ENCODE results near the gene GPR137B.
"Not testable (repeated sequence)": the region's sequence is repeated elsewhere in the genome, so short reads cannot be mapped to it uniquely, and the experiment has no call there.

Gene GPR137B

DNA sequence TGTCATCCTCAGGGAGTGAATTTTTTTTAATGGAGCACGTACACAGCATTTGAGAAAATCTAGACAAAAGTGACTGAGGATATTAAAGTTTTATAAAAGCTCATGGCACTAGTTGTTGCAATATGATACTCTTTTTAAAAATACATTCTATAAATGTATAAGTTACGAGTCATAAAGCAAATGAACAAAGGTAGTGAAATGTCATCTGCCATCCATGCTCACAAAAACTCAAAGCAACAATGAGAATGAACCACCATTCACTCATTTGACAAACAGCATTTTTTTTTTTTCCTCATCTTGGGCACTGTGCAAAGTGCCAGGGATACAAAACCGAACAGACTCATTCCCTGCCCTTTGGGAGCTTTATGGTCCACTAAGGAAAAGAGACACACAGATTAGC, 38.7 kb downstream of the GPR137B start:
- no peak for DNase-seq (ENCODE audit: low read depth)
- no peak overlapping the region for H3K4me3 ChIP-seq (ENCODE audit: low read depth, low read length)
- TF ChIP-seq, protein P1, sequence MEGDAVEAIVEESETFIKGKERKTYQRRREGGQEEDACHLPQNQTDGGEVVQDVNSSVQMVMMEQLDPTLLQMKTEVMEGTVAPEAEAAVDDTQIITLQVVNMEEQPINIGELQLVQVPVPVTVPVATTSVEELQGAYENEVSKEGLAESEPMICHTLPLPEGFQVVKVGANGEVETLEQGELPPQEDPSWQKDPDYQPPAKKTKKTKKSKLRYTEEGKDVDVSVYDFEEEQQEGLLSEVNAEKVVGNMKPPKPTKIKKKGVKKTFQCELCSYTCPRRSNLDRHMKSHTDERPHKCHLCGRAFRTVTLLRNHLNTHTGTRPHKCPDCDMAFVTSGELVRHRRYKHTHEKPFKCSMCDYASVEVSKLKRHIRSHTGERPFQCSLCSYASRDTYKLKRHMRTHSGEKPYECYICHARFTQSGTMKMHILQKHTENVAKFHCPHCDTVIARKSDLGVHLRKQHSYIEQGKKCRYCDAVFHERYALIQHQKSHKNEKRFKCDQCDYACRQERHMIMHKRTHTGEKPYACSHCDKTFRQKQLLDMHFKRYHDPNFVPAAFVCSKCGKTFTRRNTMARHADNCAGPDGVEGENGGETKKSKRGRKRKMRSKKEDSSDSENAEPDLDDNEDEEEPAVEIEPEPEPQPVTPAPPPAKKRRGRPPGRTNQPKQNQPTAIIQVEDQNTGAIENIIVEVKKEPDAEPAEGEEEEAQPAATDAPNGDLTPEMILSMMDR (IDR thresholded peaks at IDR 0.05; ENCODE audit: insufficient read depth, low read depth, low read length, missing control alignments) = no peak

GRCh38 chr1:236185687-236186086, 43.3 kb downstream of the GPR137B start:
- no peak for DNase-seq (ENCODE audit: low read depth)
- TF ChIP-seq, protein P1 (IDR thresholded peaks at IDR 0.05; ENCODE audit: insufficient read depth, low read depth, low read length, missing control alignments) = no peak

DNA sequence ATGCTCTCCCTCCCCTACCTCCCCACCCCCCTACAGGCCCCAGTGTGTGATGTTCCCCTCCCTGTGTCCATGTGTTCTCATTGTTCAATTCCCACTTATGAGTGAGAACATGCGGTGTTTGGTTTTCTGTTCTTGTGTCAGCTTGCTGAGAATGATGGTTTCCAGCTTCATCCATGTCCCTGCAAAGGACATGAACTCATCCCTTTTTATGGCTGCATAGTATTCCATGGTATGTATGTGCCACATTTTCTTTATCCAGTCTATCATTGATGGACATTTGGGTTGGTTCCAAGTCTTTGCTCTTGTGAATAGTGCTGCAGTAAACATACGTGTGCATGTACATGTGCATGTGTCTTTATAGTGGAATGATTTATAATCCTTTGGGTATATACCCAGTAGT, 44.1 kb downstream of the GPR137B start:
- H3K4me3 ChIP-seq (ENCODE audit: low read depth, low read length); DNase-seq (ENCODE audit: low read depth): not testable (repeated sequence)

More at GRCh38 chr1:236185687-236186086, 43.3 kb downstream of the GPR137B start:
- H3K4me3 ChIP-seq (ENCODE audit: low read depth, low read length) = no peak overlapping the region

GRCh38 chr1:236188084-236188483, 45.7 kb downstream of the GPR137B start:
- H3K4me3 ChIP-seq (ENCODE audit: low read depth, low read length); DNase-seq (ENCODE audit: low read depth): not testable (repeated sequence)

DNA sequence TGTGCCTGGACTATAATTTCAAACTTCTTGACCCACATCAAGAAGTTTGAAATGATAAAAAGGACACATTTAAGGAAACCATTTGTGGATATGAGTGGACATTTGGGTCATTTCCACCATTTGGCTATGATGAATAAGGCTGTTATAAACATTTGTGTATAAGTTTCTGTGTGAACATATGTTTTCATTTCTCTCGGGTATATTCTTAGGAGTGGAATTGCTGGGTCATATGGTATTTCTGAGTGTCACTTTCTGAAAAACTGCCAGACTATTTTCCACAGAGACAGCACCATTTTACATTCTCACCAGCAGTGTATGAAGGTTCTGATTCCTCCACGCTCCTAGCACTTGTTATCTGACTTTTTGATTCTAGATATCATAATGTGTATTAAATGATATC, 50.8 kb downstream of the GPR137B start:
- DNase-seq (ENCODE audit: low read depth) = no peak
- TF ChIP-seq, protein P1 (IDR thresholded peaks at IDR 0.05; ENCODE audit: insufficient read depth, low read depth, low read length, missing control alignments) = no peak
- no peak overlapping the region for H3K4me3 ChIP-seq (ENCODE audit: low read depth, low read length)

DNA sequence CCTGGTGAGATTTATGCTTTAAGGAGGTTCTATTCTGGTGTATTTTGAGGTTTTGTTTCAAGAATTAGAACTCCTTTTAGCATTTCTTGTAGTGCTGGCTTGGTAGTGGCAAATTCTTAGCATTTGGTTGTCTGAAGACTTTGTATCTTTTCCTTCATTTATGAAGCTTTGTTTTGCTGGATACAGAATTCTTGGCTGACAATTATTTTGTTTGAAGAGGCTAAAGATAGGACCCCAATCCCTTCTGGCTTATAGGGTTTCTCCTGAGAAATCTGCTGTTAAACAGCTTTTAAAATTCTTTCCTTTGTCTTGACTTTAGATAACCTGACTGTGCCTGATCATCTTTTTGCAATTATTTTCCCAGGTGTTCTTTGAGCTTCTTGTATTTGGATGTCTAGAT, 58.6 kb downstream of the GPR137B start:
- no peak for DNase-seq (ENCODE audit: low read depth)
- TF ChIP-seq, protein P1 (IDR thresholded peaks at IDR 0.05; ENCODE audit: insufficient read depth, low read depth, low read length, missing control alignments) = no peak
- no peak overlapping the region for H3K4me3 ChIP-seq (ENCODE audit: low read depth, low read length)

- no peak overlapping the region for H3K4me3 ChIP-seq (ENCODE audit: low read depth, low read length)
- no peak for DNase-seq (ENCODE audit: low read depth)
- TF ChIP-seq, protein P1 (IDR thresholded peaks at IDR 0.05; ENCODE audit: insufficient read depth, low read depth, low read length, missing control alignments) = no peak
Observed at GRCh38 chr1:236201786-236202185, 59.4 kb downstream of the GPR137B start.

- no peak for DNase-seq (ENCODE audit: low read depth)
- H3K4me3 ChIP-seq (ENCODE audit: low read depth, low read length) = no peak overlapping the region
- TF ChIP-seq, protein P1 (IDR thresholded peaks at IDR 0.05; ENCODE audit: insufficient read depth, low read depth, low read length, missing control alignments) = no peak
Observed at GRCh38 chr1:236204039-236204438, 61.7 kb downstream of the GPR137B start.
